Measurements from ENCODE around the gene OR4X2.

The OR4X2 gene

DNA sequence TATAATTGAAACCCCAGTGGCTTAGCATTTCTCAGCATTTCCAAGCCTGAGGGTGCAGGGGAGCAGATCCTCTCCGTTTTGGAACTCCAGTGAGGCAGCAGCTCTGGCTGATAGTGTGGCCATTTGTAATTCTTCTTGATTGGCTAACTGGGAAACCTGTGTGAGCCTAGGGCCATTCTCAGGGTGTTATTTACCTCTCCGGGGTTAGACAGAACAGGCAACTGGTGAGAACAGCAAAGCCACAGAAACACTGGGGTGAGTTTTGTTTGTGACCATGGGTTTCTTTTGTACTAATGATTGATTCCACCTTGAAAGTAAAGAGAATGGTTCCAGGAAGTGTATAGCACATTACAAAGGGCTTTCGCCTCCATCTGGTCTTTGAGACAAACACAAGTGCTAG lies 2.4 kb upstream of the OR4X2 start:
- no peak for DNase-seq (ENCODE audit: low spot score)
- in situ Hi-C loops (cut with MboI; ENCODE audit: low sequenced_read_pairs, unreplicated experiment), result no loop called here
- TF ChIP-seq, protein P1, sequence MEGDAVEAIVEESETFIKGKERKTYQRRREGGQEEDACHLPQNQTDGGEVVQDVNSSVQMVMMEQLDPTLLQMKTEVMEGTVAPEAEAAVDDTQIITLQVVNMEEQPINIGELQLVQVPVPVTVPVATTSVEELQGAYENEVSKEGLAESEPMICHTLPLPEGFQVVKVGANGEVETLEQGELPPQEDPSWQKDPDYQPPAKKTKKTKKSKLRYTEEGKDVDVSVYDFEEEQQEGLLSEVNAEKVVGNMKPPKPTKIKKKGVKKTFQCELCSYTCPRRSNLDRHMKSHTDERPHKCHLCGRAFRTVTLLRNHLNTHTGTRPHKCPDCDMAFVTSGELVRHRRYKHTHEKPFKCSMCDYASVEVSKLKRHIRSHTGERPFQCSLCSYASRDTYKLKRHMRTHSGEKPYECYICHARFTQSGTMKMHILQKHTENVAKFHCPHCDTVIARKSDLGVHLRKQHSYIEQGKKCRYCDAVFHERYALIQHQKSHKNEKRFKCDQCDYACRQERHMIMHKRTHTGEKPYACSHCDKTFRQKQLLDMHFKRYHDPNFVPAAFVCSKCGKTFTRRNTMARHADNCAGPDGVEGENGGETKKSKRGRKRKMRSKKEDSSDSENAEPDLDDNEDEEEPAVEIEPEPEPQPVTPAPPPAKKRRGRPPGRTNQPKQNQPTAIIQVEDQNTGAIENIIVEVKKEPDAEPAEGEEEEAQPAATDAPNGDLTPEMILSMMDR (IDR thresholded peaks at IDR 0.05; ENCODE audit: borderline replicate concordance, control extremely low read depth, extremely low read depth, insufficient read depth, missing control alignments), result no peak

DNA sequence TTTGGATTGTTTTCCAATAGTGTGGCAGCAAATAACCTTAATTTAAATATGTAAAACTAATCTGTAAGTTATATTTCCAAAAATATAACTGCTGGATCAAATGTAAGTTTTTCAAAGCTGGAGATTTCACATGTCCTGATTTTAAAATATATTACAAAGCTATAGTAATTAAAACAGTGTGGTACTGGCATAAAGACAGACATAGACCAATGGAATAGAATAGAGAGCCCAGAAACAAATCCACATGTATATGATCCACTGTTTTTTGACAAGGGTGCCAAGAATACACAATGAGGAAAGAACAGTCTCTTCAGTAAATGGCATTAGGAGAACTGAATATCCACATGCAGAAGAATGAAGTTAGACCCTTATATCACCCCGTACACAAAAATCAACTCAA lies 4.0 kb downstream of the OR4X2 start:
- TF ChIP-seq, protein P1 (IDR thresholded peaks at IDR 0.05; ENCODE audit: borderline replicate concordance, control extremely low read depth, extremely low read depth, insufficient read depth, missing control alignments), result no peak
- in situ Hi-C loops (cut with MboI; ENCODE audit: low sequenced_read_pairs, unreplicated experiment), result no loop called here
- DNase-seq (ENCODE audit: low spot score), result no peak

DNA sequence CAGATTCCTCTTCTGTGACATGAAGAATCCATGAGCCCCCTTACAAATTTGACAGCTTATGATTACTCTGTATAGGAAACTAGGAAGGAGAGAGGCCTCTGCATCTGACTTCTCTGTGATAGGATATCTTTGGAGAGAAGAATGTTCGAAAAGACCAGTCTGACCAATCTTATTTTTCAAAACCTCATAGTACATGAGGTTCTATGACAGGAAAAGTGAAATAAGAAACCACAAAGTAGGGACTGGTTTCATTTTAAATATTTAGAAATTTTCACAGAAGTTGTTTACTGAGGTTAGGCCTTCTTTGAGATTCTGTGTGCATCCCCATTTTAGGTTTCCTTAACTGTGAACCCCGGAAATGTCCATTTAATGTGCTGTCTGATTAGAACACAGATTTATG lies 16.7 kb downstream of the OR4X2 start:
- in situ Hi-C loops (cut with MboI; ENCODE audit: low sequenced_read_pairs, unreplicated experiment), result no loop called here
- no peak for DNase-seq (ENCODE audit: low spot score)
- TF ChIP-seq, protein P1 (IDR thresholded peaks at IDR 0.05; ENCODE audit: borderline replicate concordance, control extremely low read depth, extremely low read depth, insufficient read depth, missing control alignments), result no peak

DNA sequence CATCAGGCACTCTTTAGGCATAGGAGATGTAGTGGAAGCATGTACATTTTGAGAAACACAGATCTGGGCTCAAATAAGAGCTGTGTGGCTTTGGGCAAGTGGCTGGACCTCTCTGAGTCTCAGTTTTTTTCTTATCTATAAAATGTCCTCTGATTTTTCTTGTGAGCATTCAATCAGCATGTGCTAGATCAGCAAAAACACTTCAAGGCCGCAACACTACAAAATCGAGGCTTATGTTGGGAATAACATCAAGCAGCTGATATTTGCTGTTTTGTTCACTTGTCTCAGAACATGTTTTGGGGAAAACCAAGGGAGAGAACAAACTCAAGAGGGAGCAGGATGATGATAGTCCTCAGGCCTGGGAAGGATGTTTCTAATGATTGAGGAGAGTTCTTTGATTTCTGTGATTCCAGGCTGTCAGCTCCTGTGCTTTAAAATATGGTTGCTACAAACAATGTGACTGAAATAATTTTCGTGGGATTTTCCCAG lies 18.6 kb downstream of the OR4X2 start, which contains the start of gene OR4X1:
TSS of gene OR4X1 (plus strand) at position 439 of the 489 bp plus-strand sequence. CDS start at position 439, 0 bp downstream.
- TF ChIP-seq, protein P1 (IDR thresholded peaks at IDR 0.05; ENCODE audit: borderline replicate concordance, control extremely low read depth, extremely low read depth, insufficient read depth, missing control alignments), result no peak

DNA sequence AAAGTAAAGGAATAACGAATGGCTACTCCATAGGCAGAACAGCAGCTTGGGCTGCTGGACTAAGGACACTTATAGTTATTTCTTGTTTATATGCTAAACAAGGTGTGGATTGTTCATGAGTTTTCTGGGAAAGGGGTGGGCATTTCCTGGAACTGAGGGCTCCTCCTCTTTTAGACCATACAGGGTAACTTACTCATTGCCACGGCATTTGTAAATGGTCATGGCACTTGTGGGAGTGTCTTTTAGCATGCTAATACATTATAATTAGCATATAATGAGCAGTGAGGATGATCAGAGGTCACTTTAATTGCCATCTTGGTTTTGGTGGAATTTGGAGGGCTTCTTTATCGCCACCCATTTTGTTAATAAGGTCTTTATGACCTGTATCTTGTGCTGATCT lies 25.7 kb downstream of the OR4X2 start:
- TF ChIP-seq, protein P1 (IDR thresholded peaks at IDR 0.05; ENCODE audit: borderline replicate concordance, control extremely low read depth, extremely low read depth, insufficient read depth, missing control alignments), result no peak
- no peak for DNase-seq (ENCODE audit: low spot score)
- in situ Hi-C loops (cut with MboI; ENCODE audit: low sequenced_read_pairs, unreplicated experiment), result no loop called here

More for the DNA sequence above, 18.6 kb downstream of the OR4X2 start, which contains the start of gene OR4X1:
- in situ Hi-C loops (cut with MboI; ENCODE audit: low sequenced_read_pairs, unreplicated experiment), result no loop called here
- DNase-seq (ENCODE audit: low spot score), result no peak

DNA sequence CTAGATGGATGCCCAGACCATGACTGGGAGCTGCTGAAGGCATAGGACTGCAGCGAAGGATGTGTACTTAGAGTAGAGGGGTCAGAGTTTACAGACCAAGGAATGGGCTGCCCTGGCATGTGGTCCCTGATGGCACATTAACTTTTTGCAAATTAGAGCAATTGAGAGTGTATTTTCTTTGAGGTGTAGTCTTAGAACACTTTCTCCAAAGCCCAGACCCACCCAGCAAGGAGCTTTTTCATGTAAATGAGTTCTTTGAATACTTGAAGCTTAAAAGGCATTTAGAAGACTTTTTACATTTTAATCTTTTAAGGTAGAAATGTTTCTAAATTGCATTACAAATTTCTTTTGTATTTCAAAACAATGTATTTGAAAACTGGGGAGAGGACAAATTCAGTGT lies 27.7 kb downstream of the OR4X2 start:
- TF ChIP-seq, protein P1 (IDR thresholded peaks at IDR 0.05; ENCODE audit: borderline replicate concordance, control extremely low read depth, extremely low read depth, insufficient read depth, missing control alignments), result no peak
- in situ Hi-C loops (cut with MboI; ENCODE audit: low sequenced_read_pairs, unreplicated experiment), result no loop called here
- DNase-seq (ENCODE audit: low spot score), result no peak

All from GM13976 (cell line).